ENCODE data around the gene SHLD2.
"Not testable (repeated sequence)": the region's sequence is repeated elsewhere in the genome, so short reads cannot be mapped to it uniquely, and the experiment has no call there.

Gene SHLD2

DNA sequence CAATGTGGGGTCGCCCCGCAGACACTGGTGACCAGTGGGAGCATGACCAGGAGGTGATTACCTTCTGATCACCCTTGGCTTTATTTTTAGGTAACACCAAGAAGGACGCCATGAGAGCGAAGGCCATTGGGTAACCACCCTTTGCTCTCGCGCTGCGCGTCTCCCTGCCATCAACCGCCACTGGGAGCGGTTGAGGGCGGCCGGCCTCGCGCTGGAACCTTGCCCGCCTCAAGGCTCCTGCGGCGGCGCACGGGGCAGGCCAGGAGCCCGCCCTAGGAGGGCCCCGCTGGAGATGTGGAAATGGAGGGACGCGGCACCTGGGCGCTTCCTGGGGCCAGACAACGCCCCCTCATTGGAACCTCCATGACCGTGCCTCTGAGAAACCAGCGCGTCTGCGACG lies 127.8 kb downstream of the SHLD2 start:
- not testable (repeated sequence) for DNase-seq

DNA sequence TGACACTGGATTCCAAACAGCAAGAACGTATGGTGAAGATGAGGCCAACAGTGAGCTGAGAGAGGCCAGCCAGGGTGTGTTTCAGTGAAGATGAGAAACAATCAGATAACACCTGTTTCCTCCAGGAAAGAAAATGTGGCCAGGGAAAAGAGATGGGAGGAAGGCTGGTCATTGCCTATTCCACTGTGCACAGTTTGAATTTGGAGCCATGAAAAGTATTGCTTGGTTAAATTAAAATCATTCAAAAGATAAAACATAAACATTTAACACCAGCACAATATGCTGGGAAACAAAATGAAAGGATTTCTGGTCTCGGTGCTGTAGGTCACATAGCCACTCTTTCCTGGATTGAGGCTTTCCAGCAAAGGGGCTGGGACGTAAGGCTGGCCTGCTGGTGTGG lies 130.1 kb downstream of the SHLD2 start, which contains the start of gene NUTM2A:
TSS of gene NUTM2A (plus strand) at position 301 of the 400 bp plus-strand sequence. CDS start 383 bp downstream, outside the sequence.
- not testable (repeated sequence) for DNase-seq

DNA sequence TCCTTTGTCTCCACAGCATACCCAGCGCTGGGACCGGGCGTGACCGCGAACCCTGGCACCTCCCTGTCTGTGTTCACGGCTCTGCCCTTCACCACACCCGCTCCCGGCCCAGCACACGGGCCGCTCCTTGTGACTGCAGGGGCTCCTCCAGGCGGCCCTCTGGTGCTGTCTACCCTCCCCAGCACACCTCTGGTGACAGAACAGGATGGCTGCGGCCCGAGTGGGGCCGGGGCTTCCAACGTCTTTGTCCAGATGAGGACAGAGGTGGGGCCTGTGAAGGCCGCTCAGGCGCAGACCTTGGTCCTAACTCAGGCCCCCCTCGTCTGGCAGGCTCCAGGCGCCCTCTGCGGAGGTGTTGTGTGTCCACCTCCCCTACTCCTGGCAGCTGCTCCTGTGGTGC lies 133.2 kb downstream of the SHLD2 start:
- not testable (repeated sequence) for DNase-seq

DNA sequence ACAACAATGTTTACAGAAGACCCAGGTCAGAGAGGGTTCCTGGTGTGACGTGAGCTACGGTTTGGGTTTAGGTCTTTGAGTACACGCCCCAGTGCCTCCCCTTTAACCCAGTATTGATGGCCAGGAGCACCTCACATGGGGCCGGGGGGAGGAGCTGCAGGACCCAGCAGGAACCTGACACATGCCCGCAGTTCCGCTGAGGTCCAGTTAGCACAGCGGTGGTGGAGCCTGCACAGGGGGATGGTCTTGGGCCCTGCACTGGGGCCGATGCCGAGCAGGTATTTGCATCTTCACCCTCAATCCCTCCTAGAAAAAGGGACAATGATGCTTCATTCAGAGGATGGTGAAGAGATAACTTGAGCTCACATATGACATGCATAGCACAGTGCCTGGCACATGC lies 134.2 kb downstream of the SHLD2 start:
- not testable (repeated sequence) for DNase-seq

DNA sequence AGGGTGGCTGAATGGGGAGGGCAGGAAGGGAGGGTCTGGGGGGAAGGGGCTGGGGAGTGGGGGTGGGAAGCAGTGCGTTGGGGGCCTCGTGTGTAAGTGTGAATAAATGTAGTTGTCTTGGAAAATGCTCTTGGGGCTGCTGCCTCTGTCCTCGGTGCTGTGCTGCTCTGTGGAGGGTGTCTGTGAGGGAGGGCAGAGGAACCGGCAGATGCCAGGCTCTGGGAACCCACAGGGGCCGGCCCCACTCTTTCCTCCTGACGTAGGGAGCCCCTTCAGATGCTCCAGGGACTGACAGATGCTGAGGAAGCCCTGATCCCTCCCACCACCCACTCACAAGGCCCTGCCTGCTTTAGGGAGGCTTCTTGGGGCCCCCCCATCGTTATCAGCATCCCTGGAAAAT lies 139.8 kb downstream of the SHLD2 start:
- not testable (repeated sequence) for DNase-seq

DNA sequence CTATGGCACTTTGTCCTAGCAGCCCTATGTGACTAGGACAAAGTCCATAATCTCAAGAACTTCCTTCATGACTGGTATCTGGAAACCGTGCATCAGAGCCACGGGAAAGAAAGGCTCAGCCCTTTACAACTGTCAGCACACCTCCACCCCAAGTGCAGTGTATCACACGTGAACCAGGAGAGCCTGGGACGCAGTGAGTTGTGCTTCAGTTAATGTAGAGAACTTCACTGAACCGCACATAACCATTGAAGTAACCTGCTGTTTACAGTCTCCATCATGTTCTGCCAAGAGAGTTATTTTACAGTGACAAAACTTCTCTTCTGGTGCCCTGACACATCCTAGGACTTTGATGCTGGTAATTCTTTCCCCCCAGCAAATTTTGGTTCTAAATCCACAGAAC lies 142.2 kb downstream of the SHLD2 start:
- DNase-seq = not testable (repeated sequence)

DNA sequence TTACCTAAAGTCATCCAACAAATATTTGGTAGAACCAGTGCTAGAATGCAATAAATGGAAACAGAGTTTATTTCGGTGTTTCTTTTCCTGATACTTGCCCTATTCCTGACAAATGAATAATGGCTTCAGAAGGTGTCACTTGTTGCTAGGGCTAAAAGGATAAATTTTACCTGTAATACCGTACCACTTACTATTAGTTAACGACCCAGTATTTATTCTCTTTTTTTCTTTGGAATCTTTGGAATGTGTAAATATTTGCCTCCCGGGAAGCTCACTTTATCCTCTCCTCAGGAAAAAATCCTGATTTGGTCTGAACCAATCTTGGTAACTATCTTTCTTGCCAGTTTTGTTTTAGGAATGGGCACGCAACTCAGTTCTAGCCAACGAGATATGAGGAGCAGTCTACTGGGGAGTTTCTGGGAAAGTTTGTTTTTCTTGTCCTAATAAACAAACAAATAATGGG lies 144.4 kb downstream of the SHLD2 start:
- not testable (repeated sequence) for DNase-seq

Data from NCI-H524 treated with DMSO at 0.1 percent for 48 hours (cell line).